GM12878 (cell line): ENCODE data around the gene ADCY10.
"Not testable (repeated sequence)": the region's sequence is repeated elsewhere in the genome, so short reads cannot be mapped to it uniquely, and the experiment has no call there.

Experiments
- BCL11A ChIP-seq: IDR thresholded peaks from 2 replicates; pipeline ENCODE4 v1.6.1; 2011; ENCODE audit warnings: low read depth, low read length
- EGR1 ChIP-seq, 2 experiments: IDR thresholded peaks; 1 replicate in 1 of 2; 2 replicates in 1 of 2; pipeline ENCODE4 v1.6.1; 2011 to 2012; ENCODE audit warnings: low read depth in 2 of 2, low read length in 2 of 2, borderline replicate concordance in 1 of 2, mild to moderate bottlenecking in 1 of 2, moderate library complexity in 1 of 2
- EZH2 ChIP-seq: IDR thresholded peaks from 2 replicates; pipeline ENCODE4 v1.6.1; 2012; ENCODE audit warnings: low read depth, mild to moderate bottlenecking, control low read depth, inconsistent platforms, low read length, borderline replicate concordance; ENCODE audit not compliant: control insufficient read depth
- IKZF2 ChIP-seq, 2 experiments: fragments of 450-650 bp; IDR thresholded peaks; 2 replicates each; pipeline ENCODE4 v1.6.1; 2017; ENCODE audit warnings: mild to moderate bottlenecking in 2 of 2, moderate library complexity in 2 of 2
- JUNB ChIP-seq: IDR thresholded peaks from 2 replicates; pipeline ENCODE4 v1.6.1; 2016; ENCODE audit warnings: antibody characterized with exemption, mild to moderate bottlenecking
- MAX ChIP-seq: IDR thresholded peaks from 2 replicates; pipeline ENCODE4 v1.6.1; 2012; ENCODE audit warnings: low read depth, low read length, improper control_type of control experiment
- MXI1 ChIP-seq: fragments of 150-350 bp; IDR thresholded peaks from 2 replicates; pipeline ENCODE4 v1.6.1; 2011; ENCODE audit warnings: low read depth, mild to moderate bottlenecking, inconsistent platforms, low read length, improper control_type of control experiment
- POLR2A ChIP-seq: IDR thresholded peaks from 2 replicates; pipeline ENCODE4 v1.6.1; 2011; ENCODE audit warnings: low read depth, mild to moderate bottlenecking, low read length
- RAD21 ChIP-seq: IDR thresholded peaks from 2 replicates; pipeline ENCODE4 v1.6.1; 2011; ENCODE audit warnings: mild to moderate bottlenecking, low read depth, low read length, moderate library complexity; ENCODE audit not compliant: insufficient read depth
- RB1 ChIP-seq: fragments of 450-650 bp; formaldehyde crosslinking; IDR thresholded peaks from 2 replicates; pipeline ENCODE4 v1.6.1; 2017; ENCODE audit warnings: mild to moderate bottlenecking, borderline replicate concordance
- SMAD1 ChIP-seq: fragments of 450-650 bp; IDR thresholded peaks from 2 replicates; pipeline ENCODE4 v1.6.1; 2018; ENCODE audit warnings: mild to moderate bottlenecking, low read depth; ENCODE audit not compliant: partially characterized antibody
- SP1 ChIP-seq: IDR thresholded peaks from one replicate; pipeline ENCODE4 v1.6.1; 2011; ENCODE audit warnings: low read depth, low read length
- SRF ChIP-seq, 2 experiments: IDR thresholded peaks; 2 replicates each; pipeline ENCODE4 v1.6.1; 2011; ENCODE audit warnings: low read depth in 2 of 2, low read length in 2 of 2, mild to moderate bottlenecking in 1 of 2, moderate library complexity in 1 of 2
- TF ChIP-seq, protein P1 (sequence below), 3 experiments: IDR thresholded peaks in 2 of 3; conservative IDR thresholded peaks in 1 of 3; 2 replicates each; pipeline ENCODE4 v1.5.1; 2011; ENCODE audit warnings: low read depth in 3 of 3, low read length in 3 of 3, mild to moderate bottlenecking in 3 of 3, control low read depth in 2 of 3, moderate library complexity in 2 of 3, inconsistent platforms in 1 of 3, mixed read lengths in 1 of 3; ENCODE audit not compliant: control insufficient read depth in 2 of 3, insufficient read depth in 1 of 3; ENCODE audit errors: extremely low read depth in 1 of 3

DNA sequence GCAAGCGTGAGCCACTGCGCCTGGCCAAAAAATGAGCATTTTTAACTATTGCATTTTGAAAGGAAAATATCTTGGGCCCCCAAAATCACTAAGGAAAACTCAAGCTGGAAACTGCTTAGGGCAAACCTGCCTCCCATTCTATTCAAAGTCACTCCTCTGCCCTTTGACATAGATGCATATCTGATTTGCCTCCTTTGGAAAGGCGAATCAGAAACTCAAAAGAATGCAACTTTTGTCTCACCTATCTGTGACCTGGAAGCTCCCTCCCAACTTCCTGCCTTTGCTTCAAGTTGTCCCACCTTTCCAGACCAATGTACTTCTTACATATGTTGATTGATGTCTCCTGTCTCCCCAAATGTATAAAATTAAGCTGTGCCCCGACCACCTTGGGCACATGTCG lies 83.3 kb downstream of the ADCY10 start:
- TF ChIP-seq IKZF2 (IDR thresholded peaks at IDR 0.05); SMAD1; EZH2; BCL11A; SRF (IDR thresholded peaks at IDR 0.05; ENCODE audit: low read depth in 2 of 2, low read length in 2 of 2); RB1; EGR1 (IDR thresholded peaks at IDR 0.05; ENCODE audit: borderline replicate concordance in 1 of 2, low read depth in 2 of 2, low read length in 2 of 2); MXI1; JUNB; SP1; POLR2A; MAX; RAD21: not testable (repeated sequence)
- TF ChIP-seq, protein P1, sequence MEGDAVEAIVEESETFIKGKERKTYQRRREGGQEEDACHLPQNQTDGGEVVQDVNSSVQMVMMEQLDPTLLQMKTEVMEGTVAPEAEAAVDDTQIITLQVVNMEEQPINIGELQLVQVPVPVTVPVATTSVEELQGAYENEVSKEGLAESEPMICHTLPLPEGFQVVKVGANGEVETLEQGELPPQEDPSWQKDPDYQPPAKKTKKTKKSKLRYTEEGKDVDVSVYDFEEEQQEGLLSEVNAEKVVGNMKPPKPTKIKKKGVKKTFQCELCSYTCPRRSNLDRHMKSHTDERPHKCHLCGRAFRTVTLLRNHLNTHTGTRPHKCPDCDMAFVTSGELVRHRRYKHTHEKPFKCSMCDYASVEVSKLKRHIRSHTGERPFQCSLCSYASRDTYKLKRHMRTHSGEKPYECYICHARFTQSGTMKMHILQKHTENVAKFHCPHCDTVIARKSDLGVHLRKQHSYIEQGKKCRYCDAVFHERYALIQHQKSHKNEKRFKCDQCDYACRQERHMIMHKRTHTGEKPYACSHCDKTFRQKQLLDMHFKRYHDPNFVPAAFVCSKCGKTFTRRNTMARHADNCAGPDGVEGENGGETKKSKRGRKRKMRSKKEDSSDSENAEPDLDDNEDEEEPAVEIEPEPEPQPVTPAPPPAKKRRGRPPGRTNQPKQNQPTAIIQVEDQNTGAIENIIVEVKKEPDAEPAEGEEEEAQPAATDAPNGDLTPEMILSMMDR (IDR thresholded peaks at IDR 0.05 in 2 of 3, conservative IDR thresholded peaks at IDR 0.05 in 1 of 3; ENCODE audit: control insufficient read depth in 2 of 3, extremely low read depth in 1 of 3, insufficient read depth in 1 of 3, low read depth in 3 of 3, low read length in 3 of 3), result not testable (repeated sequence)
